SIG-M5 treated with dmso at 0.1 percent for 504 hours (cell line): ENCODE data around the gene HDAC7.

Experiments
- DNase-seq: peaks from one replicate; lab custom pipeline; 2025; ENCODE audit not compliant: unreplicated experiment; lab: John Stamatoyannopoulos, UW

HDAC7 gene

DNA sequence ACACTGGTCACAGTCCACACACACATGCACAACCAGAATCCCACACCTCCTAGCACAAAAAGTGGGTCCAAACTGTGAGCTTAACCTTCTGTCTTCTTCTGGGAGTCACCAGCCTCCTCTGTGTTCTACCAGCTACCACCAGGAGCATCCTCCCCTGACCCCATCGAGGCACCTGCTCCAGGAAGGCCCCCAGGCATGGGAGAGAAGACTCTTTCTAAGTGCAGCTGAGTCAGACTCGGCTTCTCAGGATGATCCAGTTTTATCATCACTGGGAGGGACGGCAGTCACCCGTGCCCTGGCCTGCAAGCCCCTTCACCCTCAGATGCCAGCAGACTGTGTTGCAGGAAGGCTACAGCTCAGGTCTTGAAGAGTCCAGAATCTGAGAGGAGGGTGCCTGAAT, 86.6 kb downstream of the HDAC7 start:
- DNase-seq = no peak
